KG1 (cell line): ENCODE measurements around the gene CUL4A.
"Not testable (repeated sequence)": the region's sequence is repeated elsewhere in the genome, so short reads cannot be mapped to it uniquely, and the experiment has no call there.

Experiments used
- DNase-seq: peaks from one replicate; lab custom pipeline; 2025; lab: John Stamatoyannopoulos, UW

Gene CUL4A

GRCh38 chr13:113292021-113292862 is 82.8 kb downstream of the CUL4A start:
- no peak for DNase-seq

GRCh38 chr13:113293686-113294085 is 84.3 kb downstream of the CUL4A start:
- DNase-seq: no peak

GRCh38 chr13:113295776-113296175 is 86.4 kb downstream of the CUL4A start:
- no peak for DNase-seq

GRCh38 chr13:113296823-113297369 is 87.5 kb downstream of the CUL4A start, which contains the start of gene LAMP1:
LAMP1 (plus strand) TSS chr13:113297239; CDS start chr13:113297435, 196 bp downstream.
- DNase-seq: peak; percentile 89

GRCh38 chr13:113297370-113298042 is 88.1 kb downstream of the CUL4A start:
- DNase-seq: no peak

- no peak for DNase-seq
These were observed 88.9 kb downstream of the CUL4A start for GRCh38 chr13:113298043-113298945.

- no peak for DNase-seq
These were observed 90.5 kb downstream of the CUL4A start for GRCh38 chr13:113299951-113300350.

- no peak for DNase-seq
These were observed 93.6 kb downstream of the CUL4A start for GRCh38 chr13:113302986-113303385.

- DNase-seq: no peak
These were observed 94.7 kb downstream of the CUL4A start for GRCh38 chr13:113304121-113304520.

- no peak for DNase-seq
These were observed 95.8 kb downstream of the CUL4A start for GRCh38 chr13:113305208-113305607.

GRCh38 chr13:113307491-113307890 is 98.1 kb downstream of the CUL4A start:
- DNase-seq: no peak

- DNase-seq: no peak
These were observed 100.1 kb downstream of the CUL4A start for GRCh38 chr13:113309473-113309872.

- not testable (repeated sequence) for DNase-seq
These were observed 104.7 kb downstream of the CUL4A start for GRCh38 chr13:113314112-113314511.

- not testable (repeated sequence) for DNase-seq
These were observed 105.6 kb downstream of the CUL4A start for GRCh38 chr13:113314895-113315470.

GRCh38 chr13:113315992-113316391 is 106.6 kb downstream of the CUL4A start:
- DNase-seq: no peak
